IMR-90 (cell line): ENCODE results near the gene FAM53B. TPM values are rescaled to one million over a fixed set of nuclear protein-coding genes. Genes with fewer than 3 reads are reported as not detected.

Source experiments
- ATAC-seq: fragments of 200-7000 bp; cut with Tn5 transposase; 2 replicates; pipeline ENCODE4 v1.9.1; 2020; ENCODE audit warnings: low read depth, mild to moderate bottlenecking, moderate library complexity
- BruUV-seq: library from RNA; stranded (reverse); fragments of 400-500 nt; replicated peaks from 2 replicates; lab custom pipeline; 2021; lab: Mats Ljungman, UMichigan
- CTCF ChIA-PET: fragments of 300-600 bp; formaldehyde crosslinking; extraction: SDS; loops from one replicate; lab custom pipeline; 2021; ENCODE audit warnings: antibody characterized with exemption; lab: Yijun Ruan, JAX
- POLR2A ChIA-PET: fragments of 300-600 bp; sonication (Branson Sonifier 250); formaldehyde crosslinking; loops from one replicate; lab custom pipeline; 2022; ENCODE audit warnings: antibody characterized with exemption; ENCODE audit not compliant: unreplicated experiment; lab: Charles Lee
- DNase-seq: peaks from one replicate; pipeline ENCODE4 v3.0.0; 2013
- H2AFZ ChIP-seq: replicated peaks from 2 replicates; pipeline ENCODE3; 2013; ENCODE audit warnings: low read length, mild to moderate bottlenecking; ENCODE audit not compliant: poor library complexity
- H2AK5ac ChIP-seq: 2 replicates; pipeline ENCODE4 v1.6.1; 2013; ENCODE audit warnings: low read depth, low read length, inconsistent platforms
- H2AK9ac ChIP-seq: replicated peaks from 2 replicates; pipeline ENCODE3; 2013; ENCODE audit warnings: mild to moderate bottlenecking, low read depth, low read length, moderate library complexity; ENCODE audit not compliant: poor library complexity
- H2BK120ac ChIP-seq: 2 replicates; pipeline ENCODE4 v1.6.1; 2013; ENCODE audit warnings: low read depth, low read length, inconsistent platforms
- H2BK15ac ChIP-seq: 3 replicates; pipeline ENCODE4 v1.6.1; 2013; ENCODE audit warnings: low read depth, low read length, inconsistent platforms
- H2BK20ac ChIP-seq: 2 replicates; pipeline ENCODE4 v1.6.1; 2013; ENCODE audit warnings: low read depth, mild to moderate bottlenecking, inconsistent platforms, low read length, moderate library complexity
- H2BK5ac ChIP-seq: 2 replicates; pipeline ENCODE4 v1.6.1; 2013; ENCODE audit warnings: mild to moderate bottlenecking, low read depth, low read length, inconsistent platforms; ENCODE audit not compliant: poor library complexity, severe bottlenecking
- H3K14ac ChIP-seq: replicated peaks from 2 replicates; pipeline ENCODE4 v1.6.1; 2013; ENCODE audit warnings: low read depth, low read length, inconsistent platforms
- H3K18ac ChIP-seq: 2 replicates; pipeline ENCODE4 v1.6.1; 2013; ENCODE audit warnings: low read depth, low read length, control low read depth
- H3K23ac ChIP-seq: 2 replicates; pipeline ENCODE4 v1.6.1; 2013; ENCODE audit warnings: low read depth, low read length, inconsistent platforms
- H3K27ac ChIP-seq: 2 replicates; pipeline ENCODE4 v1.5.1; 2013; ENCODE audit warnings: mild to moderate bottlenecking, control low read depth, low read length; ENCODE audit not compliant: insufficient read depth
- H3K27me3 ChIP-seq: 2 replicates; pipeline ENCODE4 v1.6.1; 2013; ENCODE audit warnings: low read length; ENCODE audit not compliant: control insufficient read depth, insufficient read depth
- H3K36me3 ChIP-seq: 2 replicates; pipeline ENCODE4 v1.6.1; 2013; ENCODE audit warnings: low read length, mixed read lengths; ENCODE audit not compliant: control insufficient read depth, insufficient read depth
- H3K4ac ChIP-seq: 2 replicates; pipeline ENCODE4 v1.6.1; 2013; ENCODE audit warnings: low read depth, low read length, inconsistent platforms
- H3K4me1 ChIP-seq: 2 replicates; pipeline ENCODE4 v1.6.1; 2013; ENCODE audit warnings: low read length, mixed read lengths; ENCODE audit not compliant: control insufficient read depth, insufficient read depth
- H3K4me2 ChIP-seq: 2 replicates; pipeline ENCODE4 v1.6.1; 2013; ENCODE audit warnings: low read depth, mild to moderate bottlenecking, control low read depth, low read length, moderate library complexity
- H3K4me3 ChIP-seq: 2 replicates; pipeline ENCODE4 v1.5.1; 2013; ENCODE audit warnings: low read depth, mild to moderate bottlenecking, control low read depth, low read length, moderate library complexity; ENCODE audit not compliant: insufficient read depth
- H3K56ac ChIP-seq: 2 replicates; pipeline ENCODE4 v1.6.1; 2013; ENCODE audit warnings: low read length, inconsistent platforms; ENCODE audit not compliant: insufficient read depth; ENCODE audit errors: extremely low read depth
- H3K79me1 ChIP-seq, 2 experiments: 2 replicates each; pipeline ENCODE4 v1.6.1; 2013; ENCODE audit warnings: low read length in 2 of 2, inconsistent platforms in 1 of 2, low read depth in 1 of 2
- H3K9ac ChIP-seq: 2 replicates; pipeline ENCODE4 v1.6.1; 2013; ENCODE audit warnings: low read depth, low read length, control low read depth
- H3K9me1 ChIP-seq: 2 replicates; pipeline ENCODE4 v1.6.1; 2013; ENCODE audit warnings: low read length, inconsistent platforms; ENCODE audit not compliant: insufficient read depth
- H3K9me3 ChIP-seq: 2 replicates; pipeline ENCODE4 v1.6.1; 2013; ENCODE audit warnings: low read length; ENCODE audit not compliant: control insufficient read depth, insufficient read depth
- H4K20me1 ChIP-seq: 2 replicates; pipeline ENCODE4 v1.6.1; 2013; ENCODE audit warnings: low read length, inconsistent platforms; ENCODE audit not compliant: insufficient read depth
- H4K5ac ChIP-seq: 2 replicates; pipeline ENCODE4 v1.6.1; 2013; ENCODE audit warnings: mild to moderate bottlenecking, low read depth, low read length, control low read depth
- H4K8ac ChIP-seq, 2 experiments: 2 replicates each; pipeline ENCODE4 v1.6.1; 2013; ENCODE audit warnings: low read depth in 2 of 2, low read length in 2 of 2, control low read depth in 1 of 2, inconsistent platforms in 1 of 2
- H4K91ac ChIP-seq: 2 replicates; pipeline ENCODE4 v1.6.1; 2013; ENCODE audit warnings: low read depth, low read length, inconsistent platforms; ENCODE audit not compliant: insufficient read depth
- MAZ ChIP-seq: IDR thresholded peaks from 2 replicates; pipeline ENCODE4 v1.6.1; 2012; ENCODE audit warnings: low read depth, mild to moderate bottlenecking, low read length, improper control_type of control experiment, moderate library complexity, borderline replicate concordance
- WGBS, 2 experiments: methylation state at CpG; one replicate each; pipeline versions ENCODE4 v1.1.5 to v1.1.7; 2013; ENCODE audit warnings: missing lambda C conversion rate in 2 of 2; ENCODE audit not compliant: insufficient read length in 1 of 2; ENCODE audit errors: extremely low coverage in 2 of 2; 5-methylcytosine and 5-hydroxymethylcytosine counted together
- dilution Hi-C: fragments of 300-500 bp; cut with HindIII; formaldehyde crosslinking; loops from one replicate; pipeline ENCODE4 v1.14.3; 2018; ENCODE audit warnings: low sequenced_read_pairs; ENCODE audit not compliant: unreplicated experiment
- in situ Hi-C: fragments of 300-500 bp; cut with MboI; formaldehyde crosslinking; loops from 3 replicates; pipeline ENCODE4 v1.14.3; 2019; ENCODE audit warnings: low sequenced_read_pairs, inconsistent platforms, mixed read lengths
- intact Hi-C: fragments of 100-400 bp; cut with micrococcal nuclease; formaldehyde crosslinking; loops from 2 replicates; pipeline ENCODE4 v1.10.0; 2022
- polyA plus RNA-seq, 3 experiments: library from polyadenylated mRNA; depleted of rRNA; stranded (reverse); fragments of >200 nt; gene quantifications; 2 replicates each; pipeline ENCODE4 v1.2.3, GENCODE V29; 2012; ENCODE audit warnings: low replicate concordance in 1 of 3
- total RNA-seq: library from RNA; depleted of rRNA; stranded (reverse); fragments of >200 nt; gene quantifications from 2 replicates; pipeline ENCODE4 v1.2.3, GENCODE V29; 2012

Gene FAM53B
- total and polyA plus RNA-seq, 2 of the 4 experiments (the other 2 are of a cell fraction) = 3.8 to 5.7 TPM

GRCh38 chr10:124652701-124653100 lies 91.5 kb downstream of the FAM53B start:
- Histone ChIP-seq H4K8ac (no peak overlapping the region), H3K9ac (no peak overlapping the region)

More at GRCh38 chr10:124652701-124653100, 91.5 kb downstream of the FAM53B start:
- no peaks in the 10 kb centered on the region for H3K27me3 ChIP-seq
- BruUV-seq = no TSS peak
- intact Hi-C loops = no loop called here
- ChIA-PET CTCF (no interaction called here), POLR2A (no interaction called here)
- ATAC-seq = no peak
- no peak for TF ChIP-seq MAZ
- 100% methylated on average over 5 of the region's 8 CpGs; no CpG with 5 or more reads in 1 of the 2 experiments for WGBS, 2 experiments
- DNase-seq = no peak
- H3K4me1 ChIP-seq = peaks cover 18% of the 10 kb centered on the region
- H2AK5ac ChIP-seq = no peak overlapping the region
- no peak overlapping the region for H3K4me2 ChIP-seq
- no peak overlapping the region for H2BK20ac ChIP-seq
- H3K14ac ChIP-seq = no peak overlapping the region
- H2AFZ ChIP-seq = no peak overlapping the region
- H4K5ac ChIP-seq = no peak overlapping the region
- no peak overlapping the region for H3K4me3 ChIP-seq
- H3K36me3 ChIP-seq = no peaks in the 10 kb centered on the region
- no peak overlapping the region for H3K18ac ChIP-seq
- H3K9me3 ChIP-seq = no peaks in the 10 kb centered on the region
- H3K23ac ChIP-seq = no peak overlapping the region
- dilution Hi-C loops = no loop called here
- peaks cover 26% of the 10 kb centered on the region for H3K9me1 ChIP-seq
- no peak overlapping the region for H2BK120ac ChIP-seq
- no peak overlapping the region for H4K91ac ChIP-seq
- no peak overlapping the region for H2BK15ac ChIP-seq
- H2AK9ac ChIP-seq = no peak overlapping the region
- H3K27ac ChIP-seq = no peak overlapping the region
- H2BK5ac ChIP-seq = no peak overlapping the region
- peaks cover 9 to 11% of the 10 kb centered on the region in 2 experiments; a peak in 2 of 4 replicates for H3K79me1 ChIP-seq
- in situ Hi-C loops = no loop called here
- H3K4ac ChIP-seq = no peak overlapping the region
- H3K56ac ChIP-seq = no peak overlapping the region
- no peaks in the 10 kb centered on the region; the same call in none of the 2 replicates for H4K20me1 ChIP-seq
